Tibial nerve (tissue), 4 donors: Measurements from ENCODE around the gene KIF3A. TPM values are rescaled to one million over a fixed set of nuclear protein-coding genes. Genes with fewer than 3 reads are reported as not detected.

Experiments used
- DNase-seq, 2 donors: peaks; one replicate each; pipeline ENCODE4 v3.0.0-alpha.2; 2019; ENCODE audit warnings: low spot score in 2 of 2
- H3K27ac ChIP-seq, 4 donors: fragments of 200-600 bp; sonication (generic) in 3 of 4; one replicate each; pipeline ENCODE4 v1.5.1; 2017 to 2019; ENCODE audit warnings: mild to moderate bottlenecking in 1 of 4
- H3K27me3 ChIP-seq, 2 donors: fragments of 200-600 bp; sonication (generic) in 1 of 2; one replicate each; pipeline versions ENCODE4 v1.5.1 to v1.6.0; 2017 to 2019
- H3K36me3 ChIP-seq, 3 donors: fragments of 200-600 bp; sonication (generic); one replicate each; pipeline ENCODE4 v1.5.1; 2018 to 2019
- H3K4me1 ChIP-seq, 4 donors: fragments of 200-600 bp; sonication (generic) in 3 of 4; one replicate each; pipeline ENCODE4 v1.5.1; 2017 to 2019
- H3K4me3 ChIP-seq, 4 donors: fragments of 200-600 bp; sonication (generic) in 3 of 4; one replicate each; pipeline ENCODE4 v1.5.1; 2017 to 2019; ENCODE audit warnings: mild to moderate bottlenecking in 1 of 4, moderate library complexity in 1 of 4
- H3K9me3 ChIP-seq, 4 donors: fragments of 200-600 bp; sonication (generic) in 3 of 4; one replicate each; pipeline ENCODE4 v1.5.1; 2017 to 2019
- EP300 ChIP-seq, 2 donors: sonication (generic); formaldehyde crosslinking; IDR thresholded peaks; one replicate each; pipeline ENCODE4 v1.6.1; 2017; ENCODE audit warnings: antibody characterized with exemption in 2 of 2, mild to moderate bottlenecking in 1 of 2
- POLR2A ChIP-seq, 2 donors: fragments of 450-650 bp; IDR thresholded peaks; one replicate each; pipeline ENCODE4 v1.6.1; 2017; ENCODE audit warnings: antibody characterized with exemption in 2 of 2, mild to moderate bottlenecking in 2 of 2, moderate library complexity in 2 of 2
- WGBS, 2 donors: methylation state at CpG; one replicate each; pipeline ENCODE4 v1.1.5; 2018; 5-methylcytosine and 5-hydroxymethylcytosine counted together
- total RNA-seq, 4 donors: library from RNA; depleted of rRNA; stranded (reverse); fragments of >200 nt; gene quantifications; one replicate each; pipeline ENCODE4 v1.1.0, GENCODE V29; 2016
- TF ChIP-seq, protein P1 (sequence below), 5 experiments: fragments of 200-600 bp in 3 of 5; fragments of 450-650 bp in 2 of 5; sonication (generic) in 3 of 5; IDR thresholded peaks; one replicate each; pipeline ENCODE4 v1.5.1; 2016 to 2019; ENCODE audit warnings: antibody characterized with exemption in 5 of 5, mild to moderate bottlenecking in 3 of 5, moderate library complexity in 2 of 5

KIF3A gene
- total RNA-seq, 4 donors from 2014 or later, result 8.4 to 11.6 (median 10.7) TPM

DNA sequence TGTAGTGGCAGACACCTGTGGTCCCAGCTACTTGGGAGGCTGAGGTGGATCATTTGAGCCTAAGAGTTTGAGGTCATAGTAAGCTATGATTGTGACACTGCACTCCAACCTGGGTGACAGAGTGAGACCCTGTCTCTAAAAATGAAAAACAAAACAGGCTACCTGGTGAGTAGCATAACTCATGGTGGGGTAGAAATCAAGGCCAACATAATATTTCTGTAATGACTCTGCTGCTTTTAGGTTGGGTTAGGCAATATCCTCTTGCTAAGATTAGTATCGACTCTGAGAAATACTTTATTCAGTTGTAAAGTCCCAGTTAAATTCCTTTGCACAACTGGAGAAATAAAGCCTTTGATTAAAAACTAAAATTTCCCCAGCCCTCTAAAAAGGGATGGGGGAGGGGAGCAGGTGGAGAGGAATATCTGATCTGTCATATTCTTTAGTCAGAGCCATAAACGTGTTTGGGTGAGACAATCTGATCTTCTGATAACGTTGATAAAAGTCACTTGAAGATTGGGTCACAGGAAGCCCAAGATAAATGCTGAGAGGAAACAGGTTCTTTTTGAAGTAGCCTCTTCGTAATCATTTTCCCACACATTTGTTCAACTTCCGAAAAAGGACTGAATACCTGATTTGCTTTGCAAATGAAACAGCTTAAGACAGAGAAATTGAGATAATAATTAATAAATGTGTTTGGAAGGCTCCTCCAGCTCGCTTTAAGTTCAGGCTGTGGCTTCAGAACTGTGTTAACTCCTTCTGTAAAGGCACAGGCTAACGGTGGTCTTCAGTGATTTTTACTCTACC is 48.6 kb downstream of the KIF3A start:
- 72 to 73% methylated on average over 7 of the region's 7 CpGs for WGBS, 2 donors
- no peak for DNase-seq
- TF ChIP-seq POLR2A (IDR thresholded peaks at IDR 0.05) (no peak), EP300 (IDR thresholded peaks at IDR 0.05) (no peak)
- TF ChIP-seq, protein P1, sequence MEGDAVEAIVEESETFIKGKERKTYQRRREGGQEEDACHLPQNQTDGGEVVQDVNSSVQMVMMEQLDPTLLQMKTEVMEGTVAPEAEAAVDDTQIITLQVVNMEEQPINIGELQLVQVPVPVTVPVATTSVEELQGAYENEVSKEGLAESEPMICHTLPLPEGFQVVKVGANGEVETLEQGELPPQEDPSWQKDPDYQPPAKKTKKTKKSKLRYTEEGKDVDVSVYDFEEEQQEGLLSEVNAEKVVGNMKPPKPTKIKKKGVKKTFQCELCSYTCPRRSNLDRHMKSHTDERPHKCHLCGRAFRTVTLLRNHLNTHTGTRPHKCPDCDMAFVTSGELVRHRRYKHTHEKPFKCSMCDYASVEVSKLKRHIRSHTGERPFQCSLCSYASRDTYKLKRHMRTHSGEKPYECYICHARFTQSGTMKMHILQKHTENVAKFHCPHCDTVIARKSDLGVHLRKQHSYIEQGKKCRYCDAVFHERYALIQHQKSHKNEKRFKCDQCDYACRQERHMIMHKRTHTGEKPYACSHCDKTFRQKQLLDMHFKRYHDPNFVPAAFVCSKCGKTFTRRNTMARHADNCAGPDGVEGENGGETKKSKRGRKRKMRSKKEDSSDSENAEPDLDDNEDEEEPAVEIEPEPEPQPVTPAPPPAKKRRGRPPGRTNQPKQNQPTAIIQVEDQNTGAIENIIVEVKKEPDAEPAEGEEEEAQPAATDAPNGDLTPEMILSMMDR (IDR thresholded peaks at IDR 0.05), result no peak
- Histone ChIP-seq H3K4me1 (no peaks in the 10 kb centered on the region), H3K27ac (no peak overlapping the region), H3K9me3 (no peaks in the 10 kb centered on the region), H3K36me3 (peaks cover 0 to 7% (median 0%) of the 10 kb centered on the region in 3 donors), H3K4me3 (no peak overlapping the region), H3K27me3 (no peaks in the 10 kb centered on the region)

DNA sequence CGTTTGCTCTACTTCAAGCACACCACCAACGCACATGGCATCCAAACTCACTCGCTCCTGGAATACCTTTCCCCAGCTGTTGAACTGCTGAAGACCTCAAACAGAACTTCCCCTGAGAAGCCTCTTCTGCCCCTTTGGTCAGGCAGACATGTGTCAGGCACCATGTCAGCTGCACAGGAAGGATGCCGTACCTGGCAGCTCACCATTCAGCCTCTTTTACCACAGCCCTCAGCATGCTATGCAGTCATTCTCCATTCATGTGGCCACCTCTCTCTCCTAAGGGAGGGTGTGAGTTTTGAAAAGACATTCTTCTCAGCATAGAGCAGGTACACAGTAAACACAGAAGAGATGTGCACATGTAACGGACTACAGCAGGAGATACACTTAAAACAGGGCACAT is 49.4 kb downstream of the KIF3A start:
- Histone ChIP-seq H3K27ac (no peak overlapping the region), H3K4me3 (no peak overlapping the region), H3K27me3 (no peaks in the 10 kb centered on the region), H3K36me3 (peaks cover 0 to 3% (median 0%) of the 10 kb centered on the region in 3 donors), H3K4me1 (no peaks in the 10 kb centered on the region), H3K9me3 (no peaks in the 10 kb centered on the region)
- WGBS, 2 donors, result 84 to 91% methylated on average over 5 of the region's 5 CpGs
- DNase-seq, result no peak
- no peak for TF ChIP-seq POLR2A (IDR thresholded peaks at IDR 0.05)
- TF ChIP-seq EP300 (IDR thresholded peaks at IDR 0.05), result no peak
- TF ChIP-seq, protein P1 (IDR thresholded peaks at IDR 0.05), result no peak

DNA sequence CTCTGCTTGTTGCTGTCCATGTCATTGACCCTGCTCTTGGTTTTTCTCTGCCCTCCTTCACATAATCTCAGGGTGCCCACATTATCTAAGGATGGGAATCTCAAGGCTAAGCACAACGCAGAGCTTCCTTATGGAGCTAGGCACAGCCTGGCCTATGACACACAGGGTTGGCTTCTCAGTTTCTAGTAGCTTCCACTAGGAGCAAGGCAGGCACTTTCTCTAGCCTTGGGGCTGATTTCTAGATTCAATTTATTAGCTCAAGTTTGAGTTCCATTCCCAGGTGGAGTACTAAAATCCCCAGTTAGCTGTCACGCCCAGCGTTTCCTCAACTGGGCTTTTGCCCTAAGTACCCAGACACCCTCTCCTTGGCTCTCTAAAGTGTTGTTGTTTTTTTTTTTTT is 51.2 kb downstream of the KIF3A start:
- H3K27me3 ChIP-seq, result no peaks in the 10 kb centered on the region
- DNase-seq, result no peak
- WGBS, 2 donors, result 99% methylated on average over 3 of the region's 3 CpGs
- H3K36me3 ChIP-seq, result no peaks in the 10 kb centered on the region
- H3K9me3 ChIP-seq, result no peaks in the 10 kb centered on the region
- TF ChIP-seq EP300 (IDR thresholded peaks at IDR 0.05) (no peak), POLR2A (IDR thresholded peaks at IDR 0.05) (no peak)
- TF ChIP-seq, protein P1 (IDR thresholded peaks at IDR 0.05), result no peak
- no peak overlapping the region for H3K27ac ChIP-seq
- no peak overlapping the region for H3K4me3 ChIP-seq
- no peaks in the 10 kb centered on the region for H3K4me1 ChIP-seq

DNA sequence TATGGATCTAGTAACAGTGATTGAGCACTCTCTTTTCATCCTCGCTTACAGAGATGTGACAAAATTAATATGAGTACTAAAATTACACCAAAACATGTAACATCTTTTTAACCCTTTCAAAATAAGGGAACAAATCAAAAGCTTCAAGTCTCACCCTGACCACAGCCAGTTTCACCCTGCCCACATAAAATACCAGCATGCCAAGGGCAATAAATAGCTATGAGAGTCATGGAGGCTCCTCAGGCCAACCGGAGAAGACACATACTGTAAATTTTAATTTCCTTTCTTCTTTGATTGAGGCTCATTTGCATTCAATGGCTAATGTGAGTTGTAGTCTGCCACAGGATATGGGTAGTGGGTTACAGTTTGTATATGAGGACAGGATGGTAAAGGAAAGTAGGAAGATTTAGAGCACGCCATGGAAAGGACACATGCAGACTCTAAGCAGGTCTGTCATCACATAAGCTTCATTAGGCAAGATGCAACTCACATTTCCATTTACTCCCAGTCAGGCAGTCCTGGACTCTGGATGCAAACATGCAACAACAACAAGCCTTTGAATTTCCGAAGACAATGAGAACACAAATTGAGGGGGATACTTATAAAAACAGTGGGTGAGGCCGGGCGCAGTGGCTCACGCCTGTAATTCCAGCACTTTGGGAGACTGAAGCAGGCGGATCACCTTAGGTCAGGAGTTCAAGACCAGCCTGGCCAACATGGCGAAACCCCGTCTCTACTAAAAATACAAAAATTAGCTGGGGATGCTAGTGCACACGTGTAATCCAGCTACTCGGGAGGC is 52.2 kb downstream of the KIF3A start:
- no peak for DNase-seq
- H3K27ac ChIP-seq, result no peak overlapping the region
- TF ChIP-seq POLR2A (IDR thresholded peaks at IDR 0.05) (no peak), EP300 (IDR thresholded peaks at IDR 0.05) (no peak)
- TF ChIP-seq, protein P1 (IDR thresholded peaks at IDR 0.05), result no peak
- WGBS, 2 donors, result 80 to 81% methylated on average over 12 of the region's 12 CpGs
- H3K9me3 ChIP-seq, result no peaks in the 10 kb centered on the region
- H3K4me3 ChIP-seq, result no peak overlapping the region
- no peaks in the 10 kb centered on the region for H3K4me1 ChIP-seq
- no peaks in the 10 kb centered on the region for H3K36me3 ChIP-seq
- H3K27me3 ChIP-seq, result no peaks in the 10 kb centered on the region

DNA sequence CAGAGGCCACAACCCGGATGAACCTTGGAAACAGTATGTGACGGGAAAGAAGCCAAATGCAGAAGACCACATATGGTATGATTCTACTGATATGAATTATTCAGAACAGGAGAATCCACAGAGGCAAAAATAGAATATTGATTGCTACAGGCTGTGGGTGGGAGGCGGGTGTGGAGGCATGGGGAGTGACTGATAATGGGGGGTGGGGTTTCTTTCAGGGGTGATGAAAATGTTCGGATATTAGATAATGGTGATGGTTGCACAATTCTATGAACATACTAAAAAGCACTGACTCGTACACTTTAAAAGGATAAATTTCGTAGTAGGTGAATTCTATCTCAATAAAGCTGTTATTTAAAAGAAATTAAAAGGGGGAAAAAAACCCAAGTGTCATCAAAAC is 52.9 kb downstream of the KIF3A start:
- Histone ChIP-seq H3K27ac (no peak overlapping the region), H3K4me1 (no peaks in the 10 kb centered on the region), H3K36me3 (no peaks in the 10 kb centered on the region), H3K4me3 (no peak overlapping the region), H3K9me3 (no peaks in the 10 kb centered on the region), H3K27me3 (no peaks in the 10 kb centered on the region)
- no peak for DNase-seq
- TF ChIP-seq, protein P1 (IDR thresholded peaks at IDR 0.05), result no peak
- TF ChIP-seq POLR2A (IDR thresholded peaks at IDR 0.05) (no peak), EP300 (IDR thresholded peaks at IDR 0.05) (no peak)
- 71 to 72% methylated on average over 6 of the region's 6 CpGs for WGBS, 2 donors
